HEK293 (cell line): ENCODE data around the gene PLEKHF1.

Experiments used
- CTCF ChIA-PET: fragments of 350-600 bp; formaldehyde crosslinking; extraction: SDS; loops from one replicate; lab custom pipeline; 2021; ENCODE audit warnings: antibody characterized with exemption; lab: Yijun Ruan, JAX
- POLR2A ChIA-PET: fragments of 300-600 bp; formaldehyde crosslinking; extraction: SDS; loops from one replicate; lab custom pipeline; 2020; ENCODE audit warnings: antibody characterized with exemption, inconsistent platforms; lab: Yijun Ruan, JAX
- H3K27ac ChIP-seq: fragments of 200-500 bp; sonication (Bioruptor generic); 2 replicates; pipeline ENCODE4 v1.5.1; 2014; ENCODE audit warnings: low read depth, low read length, control low read depth, inconsistent platforms; ENCODE audit errors: extremely low read depth
- H3K36me3 ChIP-seq, 2 experiments: fragments of 200-500 bp in 1 of 2; sonication (Bioruptor generic) in 1 of 2; 1 replicate in 1 of 2; 2 replicates in 1 of 2; pipeline ENCODE4 v1.5.1; 2014 to 2017; ENCODE audit warnings: inconsistent platforms in 2 of 2, low read length in 2 of 2; ENCODE audit not compliant: control insufficient read depth in 2 of 2, insufficient read depth in 1 of 2
- H3K4me1 ChIP-seq: fragments of 200-500 bp; sonication (Bioruptor generic); 2 replicates; pipeline ENCODE4 v1.5.1; 2014; ENCODE audit warnings: mild to moderate bottlenecking, low read length, inconsistent platforms; ENCODE audit not compliant: control insufficient read depth, insufficient read depth
- H3K4me3 ChIP-seq: 2 replicates; pipeline ENCODE4 v1.5.1; 2011; ENCODE audit warnings: low read depth, mild to moderate bottlenecking, control low read depth, low read length, moderate library complexity
- H3K9me3 ChIP-seq: fragments of 200-500 bp; sonication (Bioruptor generic); 2 replicates; pipeline ENCODE4 v1.5.1; 2014; ENCODE audit warnings: low read depth, low read length, inconsistent platforms; ENCODE audit not compliant: control insufficient read depth, insufficient read depth
- GLIS1 ChIP-seq: fragments of 450-650 bp; formaldehyde crosslinking; IDR thresholded peaks from 2 replicates; pipeline ENCODE4 v1.5.1; 2016; ENCODE audit warnings: missing biosample characterization, missing genetic modification characterization
- PBX3 ChIP-seq: sonication (generic); formaldehyde crosslinking; IDR thresholded peaks from 2 replicates; pipeline ENCODE4 v1.8.1; 2022; ENCODE audit warnings: mild to moderate bottlenecking, moderate library complexity, missing genetic modification reagents
- PRDM1 ChIP-seq: fragments of 450-650 bp; formaldehyde crosslinking; IDR thresholded peaks from 2 replicates; pipeline ENCODE4; 2016; ENCODE audit warnings: missing biosample characterization, missing genetic modification characterization
- SCRT2 ChIP-seq: fragments of 450-650 bp; formaldehyde crosslinking; IDR thresholded peaks from 2 replicates; pipeline ENCODE4 v1.5.1; 2016; ENCODE audit warnings: missing biosample characterization, missing genetic modification characterization
- TRIM28 ChIP-seq: IDR thresholded peaks from 2 replicates; pipeline ENCODE4 v1.6.1; 2011; ENCODE audit warnings: low read length, control low read depth, borderline replicate concordance
- ZBTB10 ChIP-seq: fragments of 450-650 bp; formaldehyde crosslinking; IDR thresholded peaks from 2 replicates; pipeline ENCODE4 v1.5.1; 2016; ENCODE audit warnings: missing biosample characterization, missing genetic modification characterization
- ZBTB44 ChIP-seq: fragments of 450-650 bp; IDR thresholded peaks from 2 replicates; pipeline ENCODE4 v1.5.1; 2018; ENCODE audit warnings: missing biosample characterization, mild to moderate bottlenecking, missing genetic modification characterization
- ZBTB8A ChIP-seq: fragments of 450-650 bp; formaldehyde crosslinking; IDR thresholded peaks from 2 replicates; pipeline ENCODE4 v1.5.1; 2016; ENCODE audit warnings: missing biosample characterization, missing genetic modification characterization
- ZNF416 ChIP-seq: fragments of 450-650 bp; formaldehyde crosslinking; IDR thresholded peaks from 2 replicates; pipeline ENCODE4 v1.5.1; 2016; ENCODE audit warnings: missing biosample characterization, missing genetic modification characterization
- ZNF549 ChIP-seq: fragments of 450-650 bp; IDR thresholded peaks from 2 replicates; pipeline ENCODE4 v1.5.1; 2018; ENCODE audit warnings: missing biosample characterization, missing genetic modification characterization, mild to moderate bottlenecking, inconsistent platforms, moderate library complexity
- ZNF580 ChIP-seq: fragments of 450-650 bp; formaldehyde crosslinking; IDR thresholded peaks from 2 replicates; pipeline ENCODE4 v1.5.1; 2016; ENCODE audit warnings: missing biosample characterization, missing genetic modification characterization
- ZNF596 ChIP-seq: fragments of 450-650 bp; IDR thresholded peaks from 2 replicates; pipeline ENCODE4 v1.5.0; 2018; ENCODE audit warnings: missing biosample characterization, mild to moderate bottlenecking, missing genetic modification characterization, moderate library complexity
- ZNF629 ChIP-seq: fragments of 450-650 bp; formaldehyde crosslinking; IDR thresholded peaks from 2 replicates; pipeline ENCODE4 v1.5.1; 2017; ENCODE audit warnings: missing biosample characterization, missing genetic modification characterization
- ZNF660 ChIP-seq: fragments of 450-650 bp; IDR thresholded peaks from 2 replicates; pipeline ENCODE4 v1.5.1; 2018; ENCODE audit warnings: missing biosample characterization, mild to moderate bottlenecking, missing genetic modification characterization
- ZNF76 ChIP-seq: fragments of 450-650 bp; formaldehyde crosslinking; IDR thresholded peaks from 2 replicates; pipeline ENCODE4; 2016; ENCODE audit warnings: low read depth, missing biosample characterization, missing genetic modification characterization, borderline replicate concordance
- ZNF837 ChIP-seq: fragments of 450-650 bp; formaldehyde crosslinking; IDR thresholded peaks from 2 replicates; pipeline ENCODE4 v1.5.1; 2016; ENCODE audit warnings: missing biosample characterization, missing genetic modification characterization
- ZSCAN23 ChIP-seq: fragments of 450-650 bp; formaldehyde crosslinking; IDR thresholded peaks from 2 replicates; pipeline ENCODE4 v1.5.1; 2016; ENCODE audit warnings: missing biosample characterization, missing genetic modification characterization
- ZXDB ChIP-seq: fragments of 450-650 bp; formaldehyde crosslinking; IDR thresholded peaks from 2 replicates; pipeline ENCODE4 v1.5.1; 2016; ENCODE audit warnings: missing biosample characterization, missing genetic modification characterization
- TF ChIP-seq, protein P1 (sequence below): fragments of 450-650 bp; formaldehyde crosslinking; IDR thresholded peaks from 2 replicates; pipeline ENCODE4 v1.5.1; 2017; ENCODE audit warnings: missing biosample characterization, mild to moderate bottlenecking, missing genetic modification characterization, moderate library complexity
- TF ChIP-seq, protein P2 (sequence below): fragments of 450-650 bp; formaldehyde crosslinking; IDR thresholded peaks from 2 replicates; pipeline ENCODE4 v1.5.1; 2016; ENCODE audit warnings: missing biosample characterization, missing genetic modification characterization
- TF ChIP-seq, protein P3 (sequence below): fragments of 450-650 bp; formaldehyde crosslinking; IDR thresholded peaks from 2 replicates; pipeline ENCODE4 v1.5.1; 2016; ENCODE audit warnings: missing biosample characterization, missing genetic modification characterization

Gene PLEKHF1, protein sequence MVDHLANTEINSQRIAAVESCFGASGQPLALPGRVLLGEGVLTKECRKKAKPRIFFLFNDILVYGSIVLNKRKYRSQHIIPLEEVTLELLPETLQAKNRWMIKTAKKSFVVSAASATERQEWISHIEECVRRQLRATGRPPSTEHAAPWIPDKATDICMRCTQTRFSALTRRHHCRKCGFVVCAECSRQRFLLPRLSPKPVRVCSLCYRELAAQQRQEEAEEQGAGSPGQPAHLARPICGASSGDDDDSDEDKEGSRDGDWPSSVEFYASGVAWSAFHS

DNA sequence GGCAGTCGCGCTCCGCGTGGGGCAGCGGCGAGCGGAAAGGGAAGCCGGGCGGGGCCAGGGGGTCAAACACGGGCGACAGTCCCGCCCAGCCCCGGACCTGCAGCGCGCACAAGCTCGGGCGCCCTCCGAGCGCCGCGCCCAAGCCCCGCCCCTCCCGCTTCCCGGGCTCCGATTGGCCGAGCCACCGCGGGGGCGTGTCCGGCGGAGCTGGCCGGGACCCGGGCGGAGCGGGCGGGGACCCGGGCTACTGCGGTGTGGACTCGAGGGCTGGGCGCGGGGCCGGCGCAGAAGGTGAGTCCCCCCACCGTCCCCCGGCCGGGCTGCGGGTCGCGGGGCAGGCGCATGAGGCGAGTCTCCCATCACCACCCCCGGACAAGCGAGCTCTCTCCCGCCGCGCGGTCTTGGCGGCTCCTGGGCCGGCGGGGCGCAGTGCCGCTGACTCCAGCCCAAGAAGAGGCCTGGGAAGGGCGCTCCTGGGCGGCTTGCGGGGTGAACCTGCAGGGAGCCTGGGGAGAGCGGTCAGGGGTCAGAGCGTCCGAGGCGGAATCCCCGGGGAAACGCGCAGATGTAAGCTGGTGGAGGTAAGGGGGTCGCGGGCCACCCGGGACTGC is at the start of gene PLEKHF1:
Gene PLEKHF1, plus strand, starts transcription at position 247 of the 611 bp plus-strand sequence. CDS start 8,379 bp downstream, outside the sequence.
- no peaks in the 10 kb centered on the region; a peak in 1 of 3 replicates for H3K36me3 ChIP-seq
- no peaks in the 10 kb centered on the region for H3K9me3 ChIP-seq
- POLR2A ChIA-PET, result interaction anchor here (0.5 to 4.7 kb wide), 11 partner anchors 8 to 59 kb away, joined by 3 to 37 read pairs (median 3); partner anchors contain the start of genes C19orf12 and POP4
- H3K4me3 ChIP-seq, result peak within 1 kb of the TSS; percentile 59
- peak within 1 kb of the TSS; percentile 71; the same call in 1 of the 2 replicates for H3K27ac ChIP-seq
- H3K4me1 ChIP-seq, result peaks cover 52% of the 10 kb centered on the region
- CTCF ChIA-PET, result interaction anchor here (0.5 to 11.0 kb wide), 9 partner anchors 8 to 1134 kb away, joined by 3 to 105 read pairs (median 4); partner anchors contain the start of gene POP4
- TF ChIP-seq SCRT2 (tag by site-specific recombination), result no peak
- peak; percentile 79 for TF ChIP-seq ZXDB
- TF ChIP-seq ZNF596 (tag by site-specific recombination), result 0 out of 2 replicates have a peak, but pooled peaks have one; percentile 31
- no peak; the same call in 1 of the 2 replicates for TF ChIP-seq PBX3 (CRISPR knock-in tag)
- TF ChIP-seq, protein P1, sequence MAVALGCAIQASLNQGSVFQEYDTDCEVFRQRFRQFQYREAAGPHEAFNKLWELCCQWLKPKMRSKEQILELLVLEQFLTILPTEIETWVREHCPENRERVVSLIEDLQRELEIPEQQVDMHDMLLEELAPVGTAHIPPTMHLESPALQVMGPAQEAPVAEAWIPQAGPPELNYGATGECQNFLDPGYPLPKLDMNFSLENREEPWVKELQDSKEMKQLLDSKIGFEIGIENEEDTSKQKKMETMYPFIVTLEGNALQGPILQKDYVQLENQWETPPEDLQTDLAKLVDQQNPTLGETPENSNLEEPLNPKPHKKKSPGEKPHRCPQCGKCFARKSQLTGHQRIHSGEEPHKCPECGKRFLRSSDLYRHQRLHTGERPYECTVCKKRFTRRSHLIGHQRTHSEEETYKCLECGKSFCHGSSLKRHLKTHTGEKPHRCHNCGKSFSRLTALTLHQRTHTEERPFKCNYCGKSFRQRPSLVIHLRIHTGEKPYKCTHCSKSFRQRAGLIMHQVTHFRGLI (tag by site-specific recombination), result peak; percentile 65; the same call in 1 of the 2 replicates
- TF ChIP-seq ZNF580, result no peak
- 0 out of 2 replicates have a peak, but pooled peaks have one; percentile 3 for TF ChIP-seq ZNF629 (tag by site-specific recombination)
- TF ChIP-seq ZNF837 (tag by site-specific recombination), result no peak
- TF ChIP-seq ZBTB44, result 0 out of 2 replicates have a peak, but pooled peaks have one; percentile 16
- TF ChIP-seq PRDM1 (tag by site-specific recombination), result no peak
- no peak for TF ChIP-seq ZNF416 (tag by site-specific recombination)
- TF ChIP-seq, protein P2, sequence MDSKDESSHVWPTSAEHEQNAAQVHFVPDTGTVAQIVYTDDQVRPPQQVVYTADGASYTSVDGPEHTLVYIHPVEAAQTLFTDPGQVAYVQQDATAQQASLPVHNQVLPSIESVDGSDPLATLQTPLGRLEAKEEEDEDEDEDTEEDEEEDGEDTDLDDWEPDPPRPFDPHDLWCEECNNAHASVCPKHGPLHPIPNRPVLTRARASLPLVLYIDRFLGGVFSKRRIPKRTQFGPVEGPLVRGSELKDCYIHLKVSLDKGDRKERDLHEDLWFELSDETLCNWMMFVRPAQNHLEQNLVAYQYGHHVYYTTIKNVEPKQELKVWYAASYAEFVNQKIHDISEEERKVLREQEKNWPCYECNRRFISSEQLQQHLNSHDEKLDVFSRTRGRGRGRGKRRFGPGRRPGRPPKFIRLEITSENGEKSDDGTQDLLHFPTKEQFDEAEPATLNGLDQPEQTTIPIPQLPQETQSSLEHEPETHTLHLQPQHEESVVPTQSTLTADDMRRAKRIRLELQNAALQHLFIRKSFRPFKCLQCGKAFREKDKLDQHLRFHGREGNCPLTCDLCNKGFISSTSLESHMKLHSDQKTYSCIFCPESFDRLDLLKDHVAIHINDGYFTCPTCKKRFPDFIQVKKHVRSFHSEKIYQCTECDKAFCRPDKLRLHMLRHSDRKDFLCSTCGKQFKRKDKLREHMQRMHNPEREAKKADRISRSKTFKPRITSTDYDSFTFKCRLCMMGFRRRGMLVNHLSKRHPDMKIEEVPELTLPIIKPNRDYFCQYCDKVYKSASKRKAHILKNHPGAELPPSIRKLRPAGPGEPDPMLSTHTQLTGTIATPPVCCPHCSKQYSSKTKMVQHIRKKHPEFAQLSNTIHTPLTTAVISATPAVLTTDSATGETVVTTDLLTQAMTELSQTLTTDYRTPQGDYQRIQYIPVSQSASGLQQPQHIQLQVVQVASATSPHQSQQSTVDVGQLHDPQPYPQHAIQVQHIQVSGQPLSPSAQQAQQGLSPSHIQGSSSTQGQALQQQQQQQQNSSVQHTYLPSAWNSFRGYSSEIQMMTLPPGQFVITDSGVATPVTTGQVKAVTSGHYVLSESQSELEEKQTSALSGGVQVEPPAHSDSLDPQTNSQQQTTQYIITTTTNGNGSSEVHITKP (tag by site-specific recombination), result no peak
- no peak for TF ChIP-seq TRIM28
- peak; percentile 88; the same call in 1 of the 2 replicates for TF ChIP-seq GLIS1 (tag by site-specific recombination)
- TF ChIP-seq ZNF76 (tag by site-specific recombination), result peak; percentile 10; the same call in 1 of the 2 replicates
- TF ChIP-seq ZNF549 (tag by site-specific recombination), result no peak
- TF ChIP-seq, protein P3, sequence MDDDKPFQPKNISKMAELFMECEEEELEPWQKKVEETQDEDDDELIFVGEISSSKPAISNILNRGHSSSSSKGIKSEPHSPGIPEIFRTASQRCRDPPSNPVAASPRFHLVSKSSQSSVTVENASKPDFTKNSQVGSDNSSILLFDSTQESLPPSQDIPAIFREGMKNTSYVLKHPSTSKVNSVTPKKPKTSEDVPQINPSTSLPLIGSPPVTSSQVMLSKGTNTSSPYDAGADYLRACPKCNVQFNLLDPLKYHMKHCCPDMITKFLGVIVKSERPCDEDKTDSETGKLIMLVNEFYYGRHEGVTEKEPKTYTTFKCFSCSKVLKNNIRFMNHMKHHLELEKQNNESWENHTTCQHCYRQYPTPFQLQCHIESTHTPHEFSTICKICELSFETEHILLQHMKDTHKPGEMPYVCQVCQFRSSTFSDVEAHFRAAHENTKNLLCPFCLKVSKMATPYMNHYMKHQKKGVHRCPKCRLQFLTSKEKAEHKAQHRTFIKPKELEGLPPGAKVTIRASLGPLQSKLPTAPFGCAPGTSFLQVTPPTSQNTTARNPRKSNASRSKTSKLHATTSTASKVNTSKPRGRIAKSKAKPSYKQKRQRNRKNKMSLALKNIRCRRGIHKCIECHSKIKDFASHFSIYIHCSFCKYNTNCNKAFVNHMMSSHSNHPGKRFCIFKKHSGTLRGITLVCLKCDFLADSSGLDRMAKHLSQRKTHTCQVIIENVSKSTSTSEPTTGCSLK (tag by site-specific recombination), result no peak
- peak; percentile 79 for TF ChIP-seq ZNF660 (tag by site-specific recombination)
- peak; percentile 99 for TF ChIP-seq ZBTB8A (tag by site-specific recombination)
- no peak for TF ChIP-seq ZSCAN23 (tag by site-specific recombination)
- peak; percentile 79; the same call in 1 of the 2 replicates for TF ChIP-seq ZBTB10 (tag by site-specific recombination)
